B cell (primary cell): Measurements from ENCODE around the gene POU6F1. TPM values are rescaled to one million over a fixed set of nuclear protein-coding genes. Genes with fewer than 3 reads are reported as not detected.

Source experiments
- ATAC-seq: fragments of 200-7000 bp; cut with Tn5 transposase; one replicate; pipeline ENCODE4 v1.10.0; 2021; ENCODE audit warnings: low read depth, mild to moderate bottlenecking, moderate number of reproducible peaks, moderate library complexity
- CTCF ChIA-PET: fragments of 350-600 bp; sonication (Branson Sonifier 250); formaldehyde crosslinking; loops from one replicate; lab custom pipeline; 2021; ENCODE audit warnings: antibody characterized with exemption, inconsistent platforms; lab: Charles Lee
- POLR2A ChIA-PET: fragments of 350-600 bp; sonication (Branson Sonifier 250); formaldehyde crosslinking; loops from one replicate; lab custom pipeline; 2021; ENCODE audit warnings: antibody characterized with exemption; lab: Charles Lee
- DNase-seq: peaks from one replicate; pipeline ENCODE4 v3.0.0; 2013
- H2AFZ ChIP-seq: 2 replicates; pipeline ENCODE4 v1.6.1; 2012; ENCODE audit warnings: mild to moderate bottlenecking, low read depth, low read length; ENCODE audit not compliant: insufficient read depth, poor library complexity, severe bottlenecking
- H3K27ac ChIP-seq, 2 donors: 1 replicate in 1 of 2; 2 replicates in 1 of 2; pipeline ENCODE4 v1.5.1; 2012 to 2013; ENCODE audit warnings: low read length in 2 of 2, mild to moderate bottlenecking in 2 of 2, moderate library complexity in 1 of 2
- H3K27me3 ChIP-seq, 4 experiments: fragments of 200-600 bp in 1 of 4; sonication (generic) in 1 of 4; replicated peaks in 1 of 4; 1 replicate in 2 of 4; 2 replicates in 2 of 4; pipeline versions ENCODE4 v1.6.1 to v1.7.0; 2013 to 2016; ENCODE audit warnings: low read length in 3 of 4, mild to moderate bottlenecking in 2 of 4, mixed read lengths in 1 of 4, moderate library complexity in 1 of 4; ENCODE audit not compliant: insufficient read depth in 4 of 4, control insufficient read depth in 3 of 4; ENCODE audit errors: control extremely low read depth in 1 of 4
- H3K36me3 ChIP-seq, 2 experiments: replicated peaks in 1 of 2; 1 replicate in 1 of 2; 2 replicates in 1 of 2; pipeline versions ENCODE4 v1.6.1 to v1.7.1; 2013; ENCODE audit warnings: low read length in 1 of 2; ENCODE audit not compliant: insufficient read depth in 2 of 2, control insufficient read depth in 1 of 2; ENCODE audit errors: control extremely low read depth in 1 of 2, extremely low read depth in 1 of 2
- H3K4me1 ChIP-seq, 2 donors: fragments of 200-600 bp in 1 of 2; sonication (generic) in 1 of 2; 1 replicate in 1 of 2; 2 replicates in 1 of 2; pipeline versions ENCODE4 v1.5.1 to v1.6.1; 2013 to 2017; ENCODE audit warnings: low read length in 2 of 2; ENCODE audit not compliant: control insufficient read depth in 2 of 2, insufficient read depth in 2 of 2
- H3K4me2 ChIP-seq: replicated peaks from 2 replicates; pipeline ENCODE3; 2012; ENCODE audit warnings: mild to moderate bottlenecking, low read depth, low read length; ENCODE audit not compliant: poor library complexity, severe bottlenecking
- H3K4me3 ChIP-seq, 5 experiments: fragments of 200-600 bp in 1 of 5; sonication (generic) in 1 of 5; 1 replicate in 3 of 5; 2 replicates in 2 of 5; pipeline versions ENCODE4 v1.5.1 to v1.7.0; 2011 to 2016; ENCODE audit warnings: low read length in 4 of 5, mild to moderate bottlenecking in 4 of 5, low read depth in 2 of 5, control low read depth in 1 of 5, moderate library complexity in 1 of 5; ENCODE audit not compliant: insufficient read depth in 1 of 5; ENCODE audit errors: control extremely low read depth in 1 of 5, extremely low read depth in 1 of 5
- H3K79me2 ChIP-seq: fragments of 200-600 bp; sonication (generic); one replicate; pipeline ENCODE4 v1.6.0; 2016; ENCODE audit warnings: low read length; ENCODE audit not compliant: control insufficient read depth, insufficient read depth
- H3K9ac ChIP-seq: fragments of 200-600 bp; sonication (generic); 2 replicates; pipeline ENCODE4 v1.6.1; 2017; ENCODE audit warnings: mild to moderate bottlenecking, low read length, moderate library complexity
- H3K9me3 ChIP-seq, 3 donors: one replicate each; pipeline versions ENCODE4 v1.6.1 to v1.7.1; 2013; ENCODE audit warnings: low read length in 2 of 3; ENCODE audit not compliant: control insufficient read depth in 2 of 3, insufficient read depth in 1 of 3; ENCODE audit errors: control extremely low read depth in 1 of 3
- H4K20me1 ChIP-seq: 2 replicates; pipeline ENCODE4 v1.6.0; 2012; ENCODE audit warnings: mild to moderate bottlenecking, low read length; ENCODE audit not compliant: insufficient read depth, control insufficient read depth, poor library complexity, severe bottlenecking
- H3K27ac Mint-ChIP-seq: one replicate; pipeline ENCODE4 v1.8.0; 2021; ENCODE audit warnings: mixed read lengths
- H3K27me3 Mint-ChIP-seq: one replicate; pipeline ENCODE4 v1.8.0; 2021; ENCODE audit warnings: mixed read lengths
- H3K4me1 Mint-ChIP-seq: one replicate; pipeline ENCODE4 v1.8.0; 2021; ENCODE audit warnings: mixed read lengths
- H3K4me3 Mint-ChIP-seq: one replicate; pipeline ENCODE4 v1.8.0; 2021; ENCODE audit warnings: mixed read lengths
- H3K9me3 Mint-ChIP-seq: one replicate; pipeline ENCODE4 v1.8.0; 2022; ENCODE audit warnings: mixed read lengths; ENCODE audit not compliant: insufficient read depth
- CTCF ChIP-seq: fragments of 200-600 bp; IDR thresholded peaks from one replicate; pipeline ENCODE4 v1.8.0; 2022; ENCODE audit warnings: antibody characterized with exemption, mild to moderate bottlenecking
- EZH2 ChIP-seq: IDR thresholded peaks from 2 replicates; pipeline ENCODE4 v1.6.1; 2012; ENCODE audit warnings: borderline replicate concordance, low read depth, mild to moderate bottlenecking, moderate library complexity, low read length; ENCODE audit not compliant: insufficient read depth, poor library complexity, severe bottlenecking
- WGBS: methylation state at CpG from one replicate; pipeline ENCODE4 v1.1.5; 2013; ENCODE audit warnings: missing lambda C conversion rate; ENCODE audit not compliant: insufficient coverage; 5-methylcytosine and 5-hydroxymethylcytosine counted together
- intact Hi-C: fragments of 100-400 bp; cut with micrococcal nuclease; formaldehyde crosslinking; loops from one replicate; pipeline ENCODE4 v1.10.0; 2022
- polyA plus RNA-seq: library from polyadenylated mRNA; depleted of rRNA; stranded (reverse); fragments of >200 nt; gene quantifications from 2 replicates; pipeline ENCODE4 v1.2.3, GENCODE V29; 2012
- total RNA-seq, 2 donors: library from RNA; stranded (reverse); fragments of 120-200 nt in 1 of 2; gene quantifications; 1 replicate in 1 of 2; 2 replicates in 1 of 2; pipeline versions ENCODE4 v1.2.3 to v1.2.4, GENCODE V29; 2013 to 2022

POU6F1 gene
- total and polyA plus RNA-seq, 2 donors (not counting 1 experiment from before 2014, with no cell fraction given), result 27.7 to 62.6 TPM

GRCh38 chr12:51202718-51203117 lies 15.1 kb downstream of the POU6F1 start:
- Histone ChIP-seq H3K4me1 (no peaks in the 10 kb centered on the region), H3K9me3 (no peaks in the 10 kb centered on the region), H3K9ac (no peak overlapping the region), H3K79me2 (no peaks in the 10 kb centered on the region), H3K27me3 (no peaks in the 10 kb centered on the region), H2AFZ (no peak overlapping the region), H3K27ac (no peak overlapping the region), H3K4me3 (no peak overlapping the region), H3K36me3 (peaks cover 0 to 6% of the 10 kb centered on the region in 2 experiments), H3K4me2 (no peak overlapping the region), H4K20me1 (no peaks in the 10 kb centered on the region)
- H3K27me3 Mint-ChIP-seq, result no peaks in the 10 kb centered on the region
- ChIA-PET POLR2A (no interaction called here), CTCF (no interaction called here)
- H3K9me3 Mint-ChIP-seq, result no peaks in the 10 kb centered on the region
- no peak overlapping the region for H3K27ac Mint-ChIP-seq
- H3K4me3 Mint-ChIP-seq, result no peak overlapping the region
- 92% methylated on average over 2 of the region's 5 CpGs for WGBS
- ATAC-seq (no peak), DNase-seq (no peak)
- H3K4me1 Mint-ChIP-seq, result no peaks in the 10 kb centered on the region
- no peak for TF ChIP-seq EZH2
- no peak for TF ChIP-seq CTCF
- intact Hi-C loops, result no loop called here

GRCh38 chr12:51200806-51201205 lies 17.1 kb downstream of the POU6F1 start:
- no peak for ATAC-seq
- no peaks in the 10 kb centered on the region for H3K27me3 Mint-ChIP-seq
- no peaks in the 10 kb centered on the region for H3K9me3 Mint-ChIP-seq
- Histone ChIP-seq H3K36me3 (peaks cover 0 to 6% of the 10 kb centered on the region in 2 experiments), H3K4me3 (no peak overlapping the region), H3K4me2 (no peak overlapping the region), H3K9ac (no peak overlapping the region), H3K9me3 (no peaks in the 10 kb centered on the region), H4K20me1 (no peaks in the 10 kb centered on the region), H3K79me2 (no peaks in the 10 kb centered on the region), H2AFZ (no peak overlapping the region), H3K27me3 (no peaks in the 10 kb centered on the region), H3K4me1 (no peaks in the 10 kb centered on the region), H3K27ac (no peak overlapping the region)
- H3K4me3 Mint-ChIP-seq, result no peak overlapping the region
- ChIA-PET CTCF (no interaction called here), POLR2A (no interaction called here)
- DNase-seq, result no peak
- TF ChIP-seq CTCF (no peak), EZH2 (no peak)
- 98% methylated on average over 9 of the region's 9 CpGs for WGBS
- H3K4me1 Mint-ChIP-seq, result no peaks in the 10 kb centered on the region
- no peak overlapping the region for H3K27ac Mint-ChIP-seq
- intact Hi-C loops, result no loop called here
